Thoracic aorta (tissue), 2 donors: ENCODE data around the gene ROR1. TPM values are rescaled to one million over a fixed set of nuclear protein-coding genes. Genes with fewer than 3 reads are reported as not detected.

Experiments used
- ATAC-seq: fragments of 150-250 bp; one replicate; pipeline ENCODE4 v1.8.0; 2017; ENCODE audit warnings: low read depth; ENCODE audit not compliant: insufficient number of reproducible peaks, low FRiP score
- DNase-seq: peaks from one replicate; pipeline ENCODE4 v3.0.0-alpha.2; 2020; ENCODE audit warnings: low spot score
- H3K27ac ChIP-seq, 2 donors: fragments of 200-600 bp; sonication (generic); 1 replicate in 1 of 2; 2 replicates in 1 of 2; pipeline ENCODE4 v1.5.1; 2016; ENCODE audit warnings: mild to moderate bottlenecking in 2 of 2, moderate library complexity in 2 of 2
- H3K27me3 ChIP-seq: fragments of 200-600 bp; sonication (generic); replicated peaks from 2 replicates; pipeline ENCODE4 v1.6.0; 2016; ENCODE audit warnings: mild to moderate bottlenecking; ENCODE audit not compliant: insufficient read depth
- H3K36me3 ChIP-seq: fragments of 200-600 bp; sonication (generic); one replicate; pipeline ENCODE4 v1.5.1; 2016
- H3K4me1 ChIP-seq, 2 donors: fragments of 200-600 bp; sonication (generic); 1 replicate in 1 of 2; 2 replicates in 1 of 2; pipeline versions ENCODE4 v1.5.1 to v1.6.0; 2016; ENCODE audit warnings: low read depth in 2 of 2, mild to moderate bottlenecking in 1 of 2; ENCODE audit not compliant: control insufficient read depth in 1 of 2
- H3K4me3 ChIP-seq: fragments of 200-600 bp; sonication (generic); 2 replicates; pipeline ENCODE4 v1.5.1; 2016; ENCODE audit warnings: mild to moderate bottlenecking
- H3K9me3 ChIP-seq: fragments of 200-600 bp; sonication (generic); 2 replicates; pipeline ENCODE4 v1.5.1; 2016
- total RNA-seq, 2 donors: library from RNA; depleted of rRNA; stranded (reverse); fragments of >200 nt; gene quantifications; one replicate each; pipeline versions ENCODE4 v1.1.0 to v1.2.3, GENCODE V29; 2016
- TF ChIP-seq, protein P1 (sequence below): fragments of 200-600 bp; sonication (generic); IDR thresholded peaks from one replicate; pipeline ENCODE4 v1.5.1; 2019; ENCODE audit warnings: antibody characterized with exemption

Gene ROR1
- total RNA-seq, 2 donors from 2014 or later = 41.2 to 51.8 TPM

GRCh38 chr1:64162151-64162550 lies 388.3 kb downstream of the ROR1 start:
- TF ChIP-seq, protein P1, sequence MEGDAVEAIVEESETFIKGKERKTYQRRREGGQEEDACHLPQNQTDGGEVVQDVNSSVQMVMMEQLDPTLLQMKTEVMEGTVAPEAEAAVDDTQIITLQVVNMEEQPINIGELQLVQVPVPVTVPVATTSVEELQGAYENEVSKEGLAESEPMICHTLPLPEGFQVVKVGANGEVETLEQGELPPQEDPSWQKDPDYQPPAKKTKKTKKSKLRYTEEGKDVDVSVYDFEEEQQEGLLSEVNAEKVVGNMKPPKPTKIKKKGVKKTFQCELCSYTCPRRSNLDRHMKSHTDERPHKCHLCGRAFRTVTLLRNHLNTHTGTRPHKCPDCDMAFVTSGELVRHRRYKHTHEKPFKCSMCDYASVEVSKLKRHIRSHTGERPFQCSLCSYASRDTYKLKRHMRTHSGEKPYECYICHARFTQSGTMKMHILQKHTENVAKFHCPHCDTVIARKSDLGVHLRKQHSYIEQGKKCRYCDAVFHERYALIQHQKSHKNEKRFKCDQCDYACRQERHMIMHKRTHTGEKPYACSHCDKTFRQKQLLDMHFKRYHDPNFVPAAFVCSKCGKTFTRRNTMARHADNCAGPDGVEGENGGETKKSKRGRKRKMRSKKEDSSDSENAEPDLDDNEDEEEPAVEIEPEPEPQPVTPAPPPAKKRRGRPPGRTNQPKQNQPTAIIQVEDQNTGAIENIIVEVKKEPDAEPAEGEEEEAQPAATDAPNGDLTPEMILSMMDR = no peak
- no peak overlapping the region for H3K4me3 ChIP-seq
- H3K27ac ChIP-seq = peak overlapping the region; percentile 61 to 74
- peaks cover 3% of the 10 kb centered on the region for H3K36me3 ChIP-seq
- no peaks in the 10 kb centered on the region for H3K27me3 ChIP-seq
- DNase-seq (no peak), ATAC-seq (no peak)
- peaks cover 19 to 44% of the 10 kb centered on the region in 2 donors for H3K4me1 ChIP-seq
- no peaks in the 10 kb centered on the region for H3K9me3 ChIP-seq

DNA sequence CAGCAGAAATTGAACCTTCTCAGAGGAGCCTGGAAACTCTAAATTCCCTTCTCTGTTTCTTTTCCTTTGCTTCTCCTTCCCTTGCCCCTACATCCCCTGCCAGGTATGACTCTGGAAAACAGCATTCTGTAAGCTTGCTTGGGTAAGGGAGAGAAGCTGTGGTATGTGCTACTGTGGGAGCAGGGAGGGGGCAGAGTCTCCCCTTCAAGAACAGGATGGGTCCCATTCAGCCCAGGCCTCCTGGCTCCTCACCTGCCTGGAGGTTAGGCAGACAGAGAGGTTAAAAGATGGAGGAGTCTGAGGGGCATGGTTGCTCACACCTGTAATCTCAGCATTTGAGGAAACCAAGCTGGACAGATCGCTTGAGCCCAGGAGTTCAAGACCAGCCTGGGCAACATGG lies 389.0 kb downstream of the ROR1 start:
- H3K27ac ChIP-seq = peak overlapping the region; percentile 23 to 61
- no peak for ATAC-seq
- TF ChIP-seq, protein P1 = no peak
- peaks cover 19 to 44% of the 10 kb centered on the region in 2 donors for H3K4me1 ChIP-seq
- H3K4me3 ChIP-seq = no peak overlapping the region
- peaks cover 3% of the 10 kb centered on the region for H3K36me3 ChIP-seq
- no peaks in the 10 kb centered on the region for H3K27me3 ChIP-seq
- DNase-seq = no peak
- H3K9me3 ChIP-seq = no peaks in the 10 kb centered on the region

GRCh38 chr1:64163431-64163830 lies 389.6 kb downstream of the ROR1 start:
- Histone ChIP-seq H3K27ac (peak overlapping the region; percentile 23 to 61), H3K27me3 (no peaks in the 10 kb centered on the region), H3K36me3 (peaks cover 3% of the 10 kb centered on the region), H3K4me1 (peaks cover 19 to 44% of the 10 kb centered on the region in 2 donors), H3K9me3 (no peaks in the 10 kb centered on the region), H3K4me3 (no peak overlapping the region)
- DNase-seq (no peak), ATAC-seq (no peak)
- TF ChIP-seq, protein P1 = no peak

GRCh38 chr1:64163970-64164369 lies 390.2 kb downstream of the ROR1 start:
- H3K27me3 ChIP-seq = no peaks in the 10 kb centered on the region
- ATAC-seq (no peak), DNase-seq (no peak)
- peaks cover 3% of the 10 kb centered on the region for H3K36me3 ChIP-seq
- peak overlapping the region; percentile 23 to 61 for H3K27ac ChIP-seq
- H3K9me3 ChIP-seq = no peaks in the 10 kb centered on the region
- peaks cover 19 to 44% of the 10 kb centered on the region in 2 donors for H3K4me1 ChIP-seq
- TF ChIP-seq, protein P1 = peak; percentile 27
- H3K4me3 ChIP-seq = no peak overlapping the region

- Histone ChIP-seq H3K9me3 (no peaks in the 10 kb centered on the region), H3K4me1 (peaks cover 11 to 33% of the 10 kb centered on the region in 2 donors), H3K36me3 (no peaks in the 10 kb centered on the region), H3K27me3 (no peaks in the 10 kb centered on the region), H3K4me3 (no peak overlapping the region), H3K27ac (no peak overlapping the region)
- ATAC-seq (no peak), DNase-seq (no peak)
- TF ChIP-seq, protein P1 = no peak
These were observed 392.8 kb downstream of the ROR1 start for GRCh38 chr1:64166629-64167028.
